ENCODE measurements around the gene CLRN2.

DNA sequence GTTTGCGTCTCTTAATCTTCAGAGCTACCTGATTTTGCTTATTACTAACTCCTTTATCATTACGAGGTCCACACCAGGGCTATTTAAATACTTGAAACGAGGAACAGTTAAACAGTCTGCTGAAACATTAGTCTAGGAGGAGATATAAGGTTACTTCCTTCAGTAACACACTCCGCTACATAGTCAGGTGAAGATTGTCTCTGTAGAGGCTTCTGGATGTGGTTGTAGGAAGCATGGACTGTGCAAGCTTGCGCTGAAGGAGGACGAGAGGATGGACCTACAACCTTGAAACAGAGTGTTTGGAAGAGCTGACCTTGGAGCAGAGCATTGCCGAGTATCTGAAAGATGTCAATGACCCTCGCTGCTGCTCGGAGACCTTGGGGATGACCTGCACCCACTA is at the start of gene CLRN2:
- TF ChIP-seq, protein P1, sequence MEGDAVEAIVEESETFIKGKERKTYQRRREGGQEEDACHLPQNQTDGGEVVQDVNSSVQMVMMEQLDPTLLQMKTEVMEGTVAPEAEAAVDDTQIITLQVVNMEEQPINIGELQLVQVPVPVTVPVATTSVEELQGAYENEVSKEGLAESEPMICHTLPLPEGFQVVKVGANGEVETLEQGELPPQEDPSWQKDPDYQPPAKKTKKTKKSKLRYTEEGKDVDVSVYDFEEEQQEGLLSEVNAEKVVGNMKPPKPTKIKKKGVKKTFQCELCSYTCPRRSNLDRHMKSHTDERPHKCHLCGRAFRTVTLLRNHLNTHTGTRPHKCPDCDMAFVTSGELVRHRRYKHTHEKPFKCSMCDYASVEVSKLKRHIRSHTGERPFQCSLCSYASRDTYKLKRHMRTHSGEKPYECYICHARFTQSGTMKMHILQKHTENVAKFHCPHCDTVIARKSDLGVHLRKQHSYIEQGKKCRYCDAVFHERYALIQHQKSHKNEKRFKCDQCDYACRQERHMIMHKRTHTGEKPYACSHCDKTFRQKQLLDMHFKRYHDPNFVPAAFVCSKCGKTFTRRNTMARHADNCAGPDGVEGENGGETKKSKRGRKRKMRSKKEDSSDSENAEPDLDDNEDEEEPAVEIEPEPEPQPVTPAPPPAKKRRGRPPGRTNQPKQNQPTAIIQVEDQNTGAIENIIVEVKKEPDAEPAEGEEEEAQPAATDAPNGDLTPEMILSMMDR (IDR thresholded peaks at IDR 0.05 in 4 of 5, conservative IDR thresholded peaks at IDR 0.05 in 1 of 5): no peak
- no peak for TF ChIP-seq POLR2A (IDR thresholded peaks at IDR 0.05)

All from gastrocnemius medialis (tissue), 4 donors.